Astrocyte (in vitro differentiated cells and primary cell): ENCODE results near the gene PTPN11. TPM values are rescaled to one million over a fixed set of nuclear protein-coding genes. Genes with fewer than 3 reads are reported as not detected.

Experiments used
- DNase-seq: peaks from one replicate; pipeline ENCODE4 v3.0.0-alpha.2; 2010; ENCODE audit warnings: low read depth
- FAIRE-seq: peaks from 2 replicates; lab custom pipeline; 2011; peaks lifted over from hg19 to GRCh38; lab: Jason Lieb, UNC
- H2AFZ ChIP-seq: 2 replicates; pipeline ENCODE4 v1.6.0; 2012; ENCODE audit warnings: low read depth, low read length, inconsistent platforms
- H3K27ac ChIP-seq: 2 replicates; pipeline ENCODE4 v1.5.1; 2011; ENCODE audit warnings: low read depth, low read length, inconsistent platforms
- H3K27me3 ChIP-seq: 2 replicates; pipeline ENCODE4 v1.6.0; 2011; ENCODE audit warnings: low read length, inconsistent platforms; ENCODE audit not compliant: insufficient read depth
- H3K36me3 ChIP-seq: 2 replicates; pipeline ENCODE4 v1.5.1; 2011; ENCODE audit warnings: low read length, inconsistent platforms; ENCODE audit not compliant: insufficient read depth
- H3K4me1 ChIP-seq: 2 replicates; pipeline ENCODE4 v1.5.1; 2011; ENCODE audit warnings: low read length, inconsistent platforms; ENCODE audit not compliant: insufficient read depth
- H3K4me2 ChIP-seq: 2 replicates; pipeline ENCODE4 v1.6.0; 2012; ENCODE audit warnings: low read length, inconsistent platforms
- H3K4me3 ChIP-seq: 2 replicates; pipeline ENCODE4 v1.5.1; 2011; ENCODE audit warnings: low read depth, mild to moderate bottlenecking, low read length, inconsistent platforms; ENCODE audit not compliant: insufficient read depth
- H3K79me2 ChIP-seq: 2 replicates; pipeline ENCODE4 v1.6.0; 2012; ENCODE audit warnings: mild to moderate bottlenecking, low read length, inconsistent platforms; ENCODE audit not compliant: insufficient read depth
- H3K9ac ChIP-seq: 2 replicates; pipeline ENCODE4 v1.6.0; 2012; ENCODE audit warnings: mild to moderate bottlenecking, low read length, inconsistent platforms
- H3K9me3 ChIP-seq: 2 replicates; pipeline ENCODE4 v1.5.1; 2012; ENCODE audit warnings: low read depth, mild to moderate bottlenecking, low read length, inconsistent platforms; ENCODE audit not compliant: insufficient read depth
- H4K20me1 ChIP-seq: 2 replicates; pipeline ENCODE4 v1.6.0; 2012; ENCODE audit warnings: low read length, inconsistent platforms; ENCODE audit not compliant: insufficient read depth
- H3K27ac Mint-ChIP-seq: one replicate; pipeline ENCODE4 v1.8.0; 2021; ENCODE audit warnings: mild to moderate bottlenecking, mixed read lengths; ENCODE audit not compliant: unreplicated experiment
- H3K27me3 Mint-ChIP-seq: one replicate; pipeline ENCODE4 v1.8.0; 2021; ENCODE audit warnings: low read depth, mixed read lengths; ENCODE audit not compliant: unreplicated experiment
- H3K36me3 Mint-ChIP-seq: one replicate; pipeline ENCODE4 v1.8.0; 2021; ENCODE audit warnings: low read depth, mixed read lengths; ENCODE audit not compliant: unreplicated experiment
- H3K4me1 Mint-ChIP-seq: one replicate; pipeline ENCODE4 v1.8.0; 2021; ENCODE audit warnings: low read depth, mixed read lengths; ENCODE audit not compliant: unreplicated experiment
- H3K4me3 Mint-ChIP-seq: one replicate; pipeline ENCODE4 v1.8.0; 2021; ENCODE audit warnings: mild to moderate bottlenecking, moderate library complexity, mixed read lengths; ENCODE audit not compliant: unreplicated experiment
- H3K9me3 Mint-ChIP-seq: one replicate; pipeline ENCODE4 v1.8.0; 2021; ENCODE audit warnings: mild to moderate bottlenecking, mixed read lengths; ENCODE audit not compliant: unreplicated experiment
- EZH2 ChIP-seq: IDR thresholded peaks from 2 replicates; pipeline ENCODE4 v1.6.1; 2012; ENCODE audit warnings: mild to moderate bottlenecking, low read length, inconsistent platforms; ENCODE audit not compliant: insufficient read depth
- total RNA-seq: library from RNA; stranded (reverse); gene quantifications from 2 replicates; pipeline ENCODE4 v1.2.1, GENCODE V29; 2021
- TF ChIP-seq, protein P1 (sequence below): IDR thresholded peaks from 2 replicates; pipeline ENCODE4 v1.5.1; 2011; ENCODE audit warnings: low read depth, mild to moderate bottlenecking, inconsistent platforms, low read length, moderate library complexity; ENCODE audit not compliant: insufficient read depth

Gene PTPN11
- total RNA-seq, 1 donor from 2014 or later: 143 TPM

DNA sequence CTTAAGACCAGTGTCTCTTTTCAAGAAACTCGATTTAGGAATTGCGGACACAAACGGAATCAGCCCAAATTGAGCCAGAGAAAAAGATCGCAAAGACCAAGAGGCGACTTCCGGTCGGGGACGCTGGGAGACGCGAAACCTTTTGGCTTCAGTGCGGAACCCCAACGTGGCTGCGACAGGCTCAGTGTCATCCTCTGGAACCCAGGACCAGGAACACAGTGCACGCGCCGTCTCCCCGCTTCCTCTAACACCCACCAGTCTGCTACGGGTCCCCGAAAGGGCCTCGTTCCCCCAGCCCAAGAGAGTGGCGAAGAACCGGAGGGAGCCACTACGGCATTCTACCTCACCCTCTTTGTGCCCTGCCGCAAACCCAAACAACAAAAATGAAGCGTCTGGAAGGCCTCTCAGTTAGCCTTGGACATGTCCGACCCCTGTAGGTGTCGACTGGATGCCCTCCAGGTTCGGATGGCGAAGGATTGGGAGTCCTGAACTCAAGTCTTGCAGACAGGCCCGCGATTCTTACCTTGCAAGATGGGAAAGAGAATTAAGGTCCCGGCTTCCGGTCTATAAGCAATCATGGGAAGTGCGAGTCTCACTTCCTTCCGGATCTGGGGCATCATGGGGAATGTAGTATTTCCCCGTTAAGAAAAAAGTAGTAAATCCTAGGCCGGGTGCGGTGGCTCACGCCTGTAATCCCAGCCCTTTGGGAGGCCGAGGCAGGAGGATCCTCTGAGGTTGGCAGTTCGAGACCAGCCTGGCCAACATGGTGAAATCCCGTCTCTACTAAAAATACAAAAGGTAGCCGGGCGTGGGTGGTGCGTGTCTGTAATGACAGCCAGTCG, 9.5 kb upstream of the PTPN11 start, which contains the start of gene RPL6:
TSS of gene RPL6 (minus strand) at position 542 of the 842 bp plus-strand sequence. CDS start 949 bp downstream, outside the sequence.
- FAIRE-seq: peak; percentile 50
- DNase-seq: peak; percentile 91
- peak within 1 kb of the TSS; percentile 99 for H3K27ac Mint-ChIP-seq

DNA sequence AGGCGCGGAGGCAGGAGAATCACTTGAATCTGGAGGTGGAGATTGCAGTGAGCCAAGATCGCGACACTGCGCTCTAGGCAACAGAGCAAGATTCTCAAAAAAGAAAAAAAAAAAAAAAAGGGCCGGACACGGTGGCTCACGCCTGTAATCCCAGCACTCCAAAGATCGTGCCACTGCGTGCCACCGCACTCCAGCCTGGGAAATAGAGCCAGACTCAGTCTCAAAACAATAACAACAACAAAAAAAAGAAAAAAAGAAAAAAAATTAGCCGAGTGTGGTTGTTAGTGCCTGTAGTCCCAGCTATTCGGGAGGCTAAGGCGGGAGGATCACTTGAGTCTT, 8.9 kb upstream of the PTPN11 start:
- TF ChIP-seq, protein P1, sequence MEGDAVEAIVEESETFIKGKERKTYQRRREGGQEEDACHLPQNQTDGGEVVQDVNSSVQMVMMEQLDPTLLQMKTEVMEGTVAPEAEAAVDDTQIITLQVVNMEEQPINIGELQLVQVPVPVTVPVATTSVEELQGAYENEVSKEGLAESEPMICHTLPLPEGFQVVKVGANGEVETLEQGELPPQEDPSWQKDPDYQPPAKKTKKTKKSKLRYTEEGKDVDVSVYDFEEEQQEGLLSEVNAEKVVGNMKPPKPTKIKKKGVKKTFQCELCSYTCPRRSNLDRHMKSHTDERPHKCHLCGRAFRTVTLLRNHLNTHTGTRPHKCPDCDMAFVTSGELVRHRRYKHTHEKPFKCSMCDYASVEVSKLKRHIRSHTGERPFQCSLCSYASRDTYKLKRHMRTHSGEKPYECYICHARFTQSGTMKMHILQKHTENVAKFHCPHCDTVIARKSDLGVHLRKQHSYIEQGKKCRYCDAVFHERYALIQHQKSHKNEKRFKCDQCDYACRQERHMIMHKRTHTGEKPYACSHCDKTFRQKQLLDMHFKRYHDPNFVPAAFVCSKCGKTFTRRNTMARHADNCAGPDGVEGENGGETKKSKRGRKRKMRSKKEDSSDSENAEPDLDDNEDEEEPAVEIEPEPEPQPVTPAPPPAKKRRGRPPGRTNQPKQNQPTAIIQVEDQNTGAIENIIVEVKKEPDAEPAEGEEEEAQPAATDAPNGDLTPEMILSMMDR: no peak
- TF ChIP-seq EZH2: no peak
- H3K9me3 ChIP-seq: no peaks in the 10 kb centered on the region
- H4K20me1 ChIP-seq: peaks cover 40% of the 10 kb centered on the region
- H3K27ac Mint-ChIP-seq: peak overlapping the region; percentile 99
- H3K27ac ChIP-seq: no peak overlapping the region
- H3K4me2 ChIP-seq: peak overlapping the region; percentile 88
- peaks cover 18% of the 10 kb centered on the region for H3K4me1 Mint-ChIP-seq
- H2AFZ ChIP-seq: peak overlapping the region; percentile 77
- no peaks in the 10 kb centered on the region for H3K27me3 ChIP-seq
- no peak for DNase-seq
- peaks cover 11% of the 10 kb centered on the region for H3K4me1 ChIP-seq
- peaks cover 31% of the 10 kb centered on the region for H3K36me3 ChIP-seq
- no peak overlapping the region for H3K4me3 ChIP-seq
- peak overlapping the region; percentile 99 for H3K4me3 Mint-ChIP-seq
- H3K27me3 Mint-ChIP-seq: no peaks in the 10 kb centered on the region
- no peak for FAIRE-seq
- H3K79me2 ChIP-seq: peaks cover 36% of the 10 kb centered on the region
- no peaks in the 10 kb centered on the region for H3K9me3 Mint-ChIP-seq
- no peak overlapping the region for H3K9ac ChIP-seq
- peaks cover 12% of the 10 kb centered on the region for H3K36me3 Mint-ChIP-seq

More for the DNA sequence above, 9.5 kb upstream of the PTPN11 start, which contains the start of gene RPL6:
- Histone ChIP-seq H3K4me1 (peaks cover 11% of the 10 kb centered on the region), H3K79me2 (peaks cover 36% of the 10 kb centered on the region), H3K36me3 (peaks cover 37% of the 10 kb centered on the region), H3K27ac (peak within 1 kb of the TSS; percentile 96), H4K20me1 (peaks cover 46% of the 10 kb centered on the region), H3K9ac (peak within 1 kb of the TSS; percentile 97), H2AFZ (peak within 1 kb of the TSS; percentile 77), H3K9me3 (no peaks in the 10 kb centered on the region), H3K4me3 (peak within 1 kb of the TSS; percentile 99), H3K4me2 (peak within 1 kb of the TSS; percentile 88), H3K27me3 (no peaks in the 10 kb centered on the region)
- H3K9me3 Mint-ChIP-seq: no peaks in the 10 kb centered on the region
- H3K4me1 Mint-ChIP-seq: peaks cover 18% of the 10 kb centered on the region
- peak within 1 kb of the TSS; percentile 99 for H3K4me3 Mint-ChIP-seq
- H3K27me3 Mint-ChIP-seq: no peaks in the 10 kb centered on the region
- H3K36me3 Mint-ChIP-seq: peaks cover 17% of the 10 kb centered on the region
- no peak for TF ChIP-seq EZH2
- TF ChIP-seq, protein P1: no peak
